H1 (cell line): ENCODE data around the gene ZNF320. TPM values are rescaled to one million over a fixed set of nuclear protein-coding genes. Genes with fewer than 3 reads are reported as not detected.

Experiments used
- CTCF ChIA-PET: fragments of 300-600 bp; sonication (Branson Sonifier 250); formaldehyde crosslinking; loops from one replicate; lab custom pipeline; 2021; ENCODE audit not compliant: partially characterized antibody; lab: Charles Lee
- POLR2A ChIA-PET: fragments of 300-600 bp; sonication (Branson Sonifier 250); formaldehyde crosslinking; loops from one replicate; lab custom pipeline; 2021; ENCODE audit warnings: inconsistent platforms; ENCODE audit not compliant: partially characterized antibody; lab: Charles Lee
- DNase-seq, 2 experiments: peaks; one replicate each; pipeline versions ENCODE4 v3.0.0 to v3.0.0-alpha.2; 2010 to 2022; ENCODE audit warnings: low spot score in 2 of 2, low read depth in 1 of 2, mixed read lengths in 1 of 2
- FAIRE-seq: peaks from 2 replicates; lab custom pipeline; 2011; peaks lifted over from hg19 to GRCh38; lab: Jason Lieb, UNC
- H2AFZ ChIP-seq: 2 replicates; pipeline ENCODE4 v1.8.1; 2012; ENCODE audit warnings: low read length, inconsistent platforms
- H2AK5ac ChIP-seq: 2 replicates; pipeline ENCODE4 v1.6.1; 2013; ENCODE audit warnings: low read depth, low read length
- H2BK120ac ChIP-seq: replicated peaks from 2 replicates; pipeline ENCODE3; 2013; ENCODE audit warnings: low read depth, low read length, inconsistent platforms
- H2BK12ac ChIP-seq: 2 replicates; pipeline ENCODE4 v1.6.1; 2013; ENCODE audit warnings: low read depth, low read length
- H2BK15ac ChIP-seq: 2 replicates; pipeline ENCODE4 v1.6.1; 2013; ENCODE audit warnings: low read length
- H2BK20ac ChIP-seq: 2 replicates; pipeline ENCODE4 v1.6.1; 2013; ENCODE audit warnings: low read length
- H2BK5ac ChIP-seq: 2 replicates; pipeline ENCODE4 v1.6.1; 2013; ENCODE audit warnings: low read depth, low read length
- H3K14ac ChIP-seq: 2 replicates; pipeline ENCODE4 v1.6.1; 2013; ENCODE audit warnings: inconsistent platforms; ENCODE audit not compliant: insufficient read length
- H3K18ac ChIP-seq: 2 replicates; pipeline ENCODE4 v1.6.1; 2013; ENCODE audit warnings: low read length; ENCODE audit errors: extremely low read depth
- H3K23ac ChIP-seq: 2 replicates; pipeline ENCODE4 v1.6.1; 2013; ENCODE audit warnings: inconsistent platforms; ENCODE audit not compliant: insufficient read length
- H3K23me2 ChIP-seq: 2 replicates; pipeline ENCODE4 v1.6.1; 2013; ENCODE audit warnings: low read depth, low read length
- H3K27ac ChIP-seq: 2 replicates; pipeline ENCODE4 v1.6.1; 2011; ENCODE audit warnings: low read depth, low read length, inconsistent platforms
- H3K27me3 ChIP-seq, 4 experiments: replicated peaks in 1 of 4; 1 replicate in 1 of 4; 2 replicates in 3 of 4; pipeline versions ENCODE4 v1.6.1 to v1.8.1; 2011 to 2013; ENCODE audit warnings: low read length in 3 of 4, mild to moderate bottlenecking in 3 of 4, inconsistent platforms in 2 of 4, mixed read lengths in 2 of 4, moderate library complexity in 1 of 4; ENCODE audit not compliant: control insufficient read depth in 3 of 4, insufficient read depth in 3 of 4; ENCODE audit errors: extremely low read depth in 1 of 4
- H3K36me3 ChIP-seq, 4 experiments: 2 replicates each; pipeline versions ENCODE4 v1.6.1 to v1.8.1; 2011 to 2013; ENCODE audit warnings: mild to moderate bottlenecking in 4 of 4, low read length in 3 of 4, moderate library complexity in 2 of 4, control low read depth in 1 of 4, inconsistent platforms in 1 of 4; ENCODE audit not compliant: insufficient read depth in 4 of 4, control insufficient read depth in 2 of 4
- H3K4ac ChIP-seq: replicated peaks from 2 replicates; pipeline ENCODE3; 2013; ENCODE audit warnings: low read length, low read depth, mixed read lengths, inconsistent platforms; ENCODE audit not compliant: insufficient read length
- H3K4me1 ChIP-seq, 4 experiments: replicated peaks in 1 of 4; 1 replicate in 1 of 4; 2 replicates in 3 of 4; pipeline versions ENCODE4 v1.6.1 to v1.8.1; 2011 to 2013; ENCODE audit warnings: low read length in 3 of 4, inconsistent platforms in 2 of 4, mixed read lengths in 1 of 4; ENCODE audit not compliant: insufficient read depth in 4 of 4, control insufficient read depth in 3 of 4
- H3K4me2 ChIP-seq, 2 experiments: 2 replicates each; pipeline versions ENCODE4 v1.6.1 to v1.8.1; 2011 to 2013; ENCODE audit warnings: low read depth in 2 of 2, low read length in 2 of 2, control low read depth in 1 of 2, inconsistent platforms in 1 of 2, mild to moderate bottlenecking in 1 of 2; ENCODE audit not compliant: insufficient read depth in 1 of 2
- H3K4me3 ChIP-seq, 4 experiments: fragments of 200-600, 300-600 bp in 1 of 4; sonication (generic), shearing (Covaris generic), sonication (Bioruptor Twin) in 1 of 4; 2 replicates each; pipeline versions ENCODE4 v1.5.1 to v1.8.1; 2011 to 2016; ENCODE audit warnings: low read length in 4 of 4, low read depth in 3 of 4, control low read depth in 2 of 4, inconsistent platforms in 2 of 4, mild to moderate bottlenecking in 2 of 4, mixed read lengths in 1 of 4, moderate library complexity in 1 of 4; ENCODE audit not compliant: insufficient read depth in 2 of 4; ENCODE audit errors: extremely low read depth in 1 of 4
- H3K56ac ChIP-seq: replicated peaks from 2 replicates; pipeline ENCODE3; 2013; ENCODE audit warnings: low read depth, mild to moderate bottlenecking, mixed read lengths, low read length, inconsistent platforms; ENCODE audit not compliant: insufficient read length
- H3K79me1 ChIP-seq: 2 replicates; pipeline ENCODE4 v1.6.1; 2013; ENCODE audit warnings: low read depth, low read length, control low read depth
- H3K79me2 ChIP-seq, 2 experiments: 2 replicates each; pipeline versions ENCODE4 v1.6.1 to v1.8.1; 2012 to 2013; ENCODE audit warnings: low read length in 2 of 2, mild to moderate bottlenecking in 2 of 2, inconsistent platforms in 1 of 2; ENCODE audit not compliant: insufficient read depth in 2 of 2, control insufficient read depth in 1 of 2
- H3K9ac ChIP-seq, 4 experiments: replicated peaks in 1 of 4; 1 replicate in 1 of 4; 2 replicates in 3 of 4; pipeline versions ENCODE4 v1.6.1 to v1.8.1; 2011 to 2013; ENCODE audit warnings: low read depth in 3 of 4, low read length in 3 of 4, control low read depth in 2 of 4, mild to moderate bottlenecking in 2 of 4, moderate library complexity in 2 of 4, inconsistent platforms in 1 of 4; ENCODE audit errors: extremely low read depth in 1 of 4
- H3K9me3 ChIP-seq, 2 experiments: 2 replicates each; pipeline versions ENCODE4 v1.6.1 to v1.8.1; 2012 to 2013; ENCODE audit warnings: mild to moderate bottlenecking in 2 of 2, moderate library complexity in 2 of 2, control low read depth in 1 of 2, inconsistent platforms in 1 of 2, low read depth in 1 of 2, low read length in 1 of 2, mixed read lengths in 1 of 2; ENCODE audit not compliant: insufficient read depth in 2 of 2
- H4K20me1 ChIP-seq, 2 experiments: replicated peaks in 1 of 2; 2 replicates each; pipeline versions ENCODE3 to v1.8.1; 2011 to 2013; ENCODE audit warnings: inconsistent platforms in 2 of 2, low read length in 2 of 2, mild to moderate bottlenecking in 1 of 2; ENCODE audit not compliant: insufficient read depth in 2 of 2, control insufficient read depth in 1 of 2
- H4K5ac ChIP-seq: 2 replicates; pipeline ENCODE4 v1.6.1; 2013; ENCODE audit warnings: low read length, low read depth, mixed read lengths, inconsistent platforms; ENCODE audit not compliant: insufficient read length
- H4K8ac ChIP-seq: 2 replicates; pipeline ENCODE4 v1.8.0; 2013; ENCODE audit warnings: mild to moderate bottlenecking, moderate library complexity, low read length, inconsistent platforms; ENCODE audit not compliant: insufficient read depth; ENCODE audit errors: extremely low read depth
- H4K91ac ChIP-seq: replicated peaks from 2 replicates; pipeline ENCODE3; 2013; ENCODE audit warnings: low read length, mixed read lengths, inconsistent platforms; ENCODE audit not compliant: insufficient read length
- ATF2 ChIP-seq: IDR thresholded peaks from 2 replicates; pipeline ENCODE4 v1.6.1; 2012; ENCODE audit warnings: low read length, inconsistent platforms
- CTCF ChIP-seq, 3 experiments: IDR thresholded peaks; 1 replicate in 2 of 3; 2 replicates in 1 of 3; pipeline versions ENCODE4 v1.5.1 to v1.6.1; 2011; ENCODE audit warnings: low read length in 3 of 3, mild to moderate bottlenecking in 3 of 3, inconsistent platforms in 2 of 3, low read depth in 1 of 3, moderate library complexity in 1 of 3; ENCODE audit not compliant: insufficient read depth in 1 of 3; ENCODE audit errors: control extremely low read depth in 1 of 3
- KDM4A ChIP-seq: IDR thresholded peaks from one replicate; pipeline ENCODE4 v1.7.1; 2012; ENCODE audit warnings: low read depth, mild to moderate bottlenecking, moderate library complexity, low read length, inconsistent platforms; ENCODE audit not compliant: severe bottlenecking
- POLR2AphosphoS5 ChIP-seq: IDR thresholded peaks from 2 replicates; pipeline ENCODE4 v1.6.1; 2011; ENCODE audit warnings: low read depth, low read length
- RAD21 ChIP-seq, 2 experiments: IDR thresholded peaks in 1 of 2; conservative IDR thresholded peaks in 1 of 2; 2 replicates each; pipeline ENCODE4 v1.6.1; 2011; ENCODE audit warnings: low read depth in 2 of 2, low read length in 2 of 2, improper control_type of control experiment in 1 of 2, inconsistent platforms in 1 of 2, mild to moderate bottlenecking in 1 of 2, moderate library complexity in 1 of 2
- SIX5 ChIP-seq: IDR thresholded peaks from 2 replicates; pipeline ENCODE4 v1.6.1; 2011; ENCODE audit warnings: mild to moderate bottlenecking, low read depth, low read length
- SP1 ChIP-seq: IDR thresholded peaks from 2 replicates; pipeline ENCODE4 v1.6.1; 2011; ENCODE audit warnings: low read depth, low read length
- USF2 ChIP-seq: IDR thresholded peaks from 2 replicates; pipeline ENCODE4 v1.6.1; 2011; ENCODE audit warnings: low read length, improper control_type of control experiment
- WGBS, 2 experiments: shearing (Covaris generic) in 1 of 2; methylation state at CpG; one replicate each; pipeline versions ENCODE4 v1.1.6 to v1.1.7; 2013 to 2015; ENCODE audit warnings: low lambda C conversion rate in 2 of 2, mixed read lengths in 2 of 2, inconsistent platforms in 1 of 2, low coverage in 1 of 2, missing lambda C conversion rate in 1 of 2; ENCODE audit not compliant: insufficient replicate concordance in 2 of 2, insufficient coverage in 1 of 2, insufficient read length in 1 of 2; ENCODE audit errors: extremely low coverage in 1 of 2, missing lambda C conversion rate in 1 of 2; 5-methylcytosine and 5-hydroxymethylcytosine counted together
- polyA plus RNA-seq, 7 experiments: library from polyadenylated mRNA; depleted of rRNA in 3 of 7; stranded (reverse) in 5 of 7; unstranded in 2 of 7; fragments of >200 nt in 5 of 7; fragments of 200-250 nt in 2 of 7; gene quantifications; 1 replicate in 5 of 7; 2 replicates in 1 of 7; 4 replicates in 1 of 7; pipeline versions ENCODE4 v1.2.1 to v1.2.3, GENCODE V29; 2011 to 2013; ENCODE audit warnings: missing spikeins in 2 of 7, mixed read lengths in 2 of 7
- total RNA-seq: library from RNA; stranded (reverse); fragmentation: NEBNext Ultra II Directional; extraction: Animal tissue kit (Norgen Biotek cat#: 25700); gene quantifications from 2 replicates; pipeline ENCODE4 v1.2.1, GENCODE V29; 2021

ZNF320 gene
- total and polyA plus RNA-seq, 2 of the 8 experiments (the other 6 are each of a cell fraction or from before 2014, with no cell fraction given), result 20.6 to 26.8 TPM

GRCh38 chr19:52871466-52871865 is 26.0 kb downstream of the ZNF320 start:
- Histone ChIP-seq H3K36me3 (no peaks in the 10 kb centered on the region), H3K18ac (no peak overlapping the region), H2BK5ac (no peak overlapping the region), H4K5ac (no peak overlapping the region), H3K4ac (no peak overlapping the region), H2BK120ac (no peak overlapping the region), H3K14ac (no peak overlapping the region), H3K9ac (no peak overlapping the region), H3K23ac (no peak overlapping the region), H2AK5ac (no peak overlapping the region), H4K91ac (no peak overlapping the region), H3K79me1 (no peaks in the 10 kb centered on the region), H3K27me3 (no peaks in the 10 kb centered on the region), H3K9me3 (no peaks in the 10 kb centered on the region), H2BK15ac (no peak overlapping the region), H3K27ac (no peak overlapping the region), H3K56ac (no peak overlapping the region), H3K4me1 (no peaks in the 10 kb centered on the region), H2BK12ac (no peak overlapping the region), H4K8ac (no peak overlapping the region), H3K23me2 (no peaks in the 10 kb centered on the region), H3K79me2 (no peaks in the 10 kb centered on the region), H3K4me2 (no peak overlapping the region), H2BK20ac (no peak overlapping the region), H3K4me3 (no peak overlapping the region), H2AFZ (no peak overlapping the region), H4K20me1 (no peaks in the 10 kb centered on the region)
- FAIRE-seq (no peak), DNase-seq (no peak)
- CTCF ChIA-PET, result interaction anchor here (1.0 kb wide), 1 partner anchor 122 kb away, joined by 3 read pairs; no protein-coding TSS in a partner anchor
- 92% methylated on average over 3 of the region's 3 CpGs; no CpG with 5 or more reads in 1 of the 2 experiments for WGBS, 2 experiments
- POLR2A ChIA-PET, result interaction anchor here (2.0 kb wide), 1 partner anchor 26 kb away, joined by 9 read pairs; the partner anchor contains the start of gene ZNF320
- TF ChIP-seq CTCF (IDR thresholded peaks at IDR 0.05; ENCODE audit: control extremely low read depth in 1 of 3, insufficient read depth in 1 of 3, low read depth in 1 of 3, low read length in 3 of 3), result no peak
- no peak for TF ChIP-seq SP1
- TF ChIP-seq RAD21 (IDR thresholded peaks at IDR 0.05 in 1 of 2, conservative IDR thresholded peaks at IDR 0.05 in 1 of 2; ENCODE audit: low read depth in 2 of 2, low read length in 2 of 2), result no peak
- TF ChIP-seq POLR2AphosphoS5, result no peak
- TF ChIP-seq USF2, result no peak
- TF ChIP-seq KDM4A, result no peak
- no peak for TF ChIP-seq ATF2
- no peak for TF ChIP-seq SIX5
